COLO668 (cell line): Measurements from ENCODE around the gene OSTN.
"Not testable (repeated sequence)": the region's sequence is repeated elsewhere in the genome, so short reads cannot be mapped to it uniquely, and the experiment has no call there.

ENCODE experiments used
- DNase-seq: peaks from one replicate; lab custom pipeline; 2025; ENCODE audit not compliant: unreplicated experiment; lab: John Stamatoyannopoulos, UW

OSTN gene, protein sequence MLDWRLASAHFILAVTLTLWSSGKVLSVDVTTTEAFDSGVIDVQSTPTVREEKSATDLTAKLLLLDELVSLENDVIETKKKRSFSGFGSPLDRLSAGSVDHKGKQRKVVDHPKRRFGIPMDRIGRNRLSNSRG

DNA sequence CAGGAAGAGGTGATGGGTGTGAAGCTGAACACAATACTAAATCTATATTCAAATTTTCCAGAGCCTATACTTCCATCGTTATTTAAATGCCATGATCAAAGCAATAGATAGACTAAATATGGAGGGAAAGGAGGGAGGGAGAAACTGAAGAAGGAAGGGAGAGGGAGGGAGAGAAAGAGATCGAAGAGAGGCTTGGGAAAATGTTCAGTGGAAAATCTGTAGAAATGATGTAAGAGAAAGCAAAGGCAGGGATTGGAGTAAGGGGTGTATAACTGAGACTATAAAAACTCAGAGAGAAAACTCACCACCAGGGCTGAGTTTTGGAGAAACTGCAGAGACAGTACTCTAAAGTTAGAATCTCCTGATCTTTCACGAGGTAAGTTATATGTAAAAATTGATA lies at the start of gene OSTN:
TSS of gene OSTN (plus strand) at position 310 of the 400 bp plus-strand sequence. CDS start 13,292 bp downstream, outside the sequence.
- DNase-seq = no peak

DNA sequence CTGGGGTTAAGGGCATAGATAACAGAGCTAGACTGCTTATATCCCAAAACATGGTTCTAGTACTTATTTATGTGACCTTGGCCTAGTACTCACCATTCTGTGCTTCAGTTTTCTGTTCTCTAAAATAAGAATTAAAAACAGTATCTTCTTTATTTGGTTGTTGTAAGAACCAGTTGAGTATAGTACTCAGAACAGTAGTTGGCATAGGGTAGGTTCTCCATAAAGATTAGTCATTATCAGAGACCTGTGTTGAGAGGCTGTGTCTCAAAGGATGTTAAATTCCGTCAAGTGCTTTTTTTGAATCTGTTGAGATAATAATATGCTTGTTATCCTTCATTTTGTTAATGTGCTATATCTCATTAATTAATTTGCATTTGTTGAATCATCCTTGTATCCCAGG lies 47.4 kb upstream of the OSTN start:
- no peak for DNase-seq

GRCh38 chr3:191154827-191155226 lies 44.2 kb upstream of the OSTN start:
- no peak for DNase-seq

DNA sequence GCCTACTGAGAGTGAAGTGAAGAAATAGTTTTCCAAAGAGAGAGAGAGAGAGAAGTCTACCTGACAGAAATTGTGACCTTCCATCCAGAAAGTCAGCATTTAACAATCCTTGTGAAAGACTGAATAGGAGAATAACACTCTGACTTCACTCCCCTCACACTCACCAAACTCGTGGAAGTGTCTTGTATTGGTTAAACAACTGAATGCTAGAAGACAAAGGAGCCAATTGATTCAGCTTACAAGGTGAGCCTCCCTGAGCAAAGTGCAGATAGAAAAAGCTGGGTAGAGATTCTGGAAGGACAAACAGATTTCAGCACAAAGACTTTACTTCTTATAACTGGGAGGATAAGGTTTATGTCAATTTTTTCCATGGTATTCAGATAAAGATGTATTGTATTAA lies 40.8 kb upstream of the OSTN start:
- DNase-seq = no peak

GRCh38 chr3:191158815-191159214 lies 40.2 kb upstream of the OSTN start:
- no peak for DNase-seq

- no peak for DNase-seq
Observed at GRCh38 chr3:191165802-191166201, 33.2 kb upstream of the OSTN start.

DNA sequence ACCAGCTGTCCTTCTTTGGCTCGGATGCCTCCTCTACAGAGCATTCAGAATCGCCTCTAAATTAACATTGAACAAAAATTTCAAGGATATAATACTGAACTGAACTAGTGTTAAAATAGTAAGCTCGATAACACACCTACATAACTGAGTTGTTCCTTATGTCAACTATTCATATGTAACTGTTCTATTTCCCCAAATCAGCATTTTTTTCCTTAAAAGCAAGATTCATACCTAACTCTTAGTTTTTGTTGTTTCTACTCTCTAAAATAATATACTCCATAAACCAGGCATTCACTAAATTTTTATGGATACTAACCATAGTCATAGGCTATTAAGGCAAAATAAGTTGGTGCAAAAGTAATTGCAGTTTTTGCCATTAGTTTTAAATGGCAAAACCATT lies 32.7 kb upstream of the OSTN start:
- DNase-seq = no peak

GRCh38 chr3:191169566-191169965 lies 29.5 kb upstream of the OSTN start:
- DNase-seq = no peak

DNA sequence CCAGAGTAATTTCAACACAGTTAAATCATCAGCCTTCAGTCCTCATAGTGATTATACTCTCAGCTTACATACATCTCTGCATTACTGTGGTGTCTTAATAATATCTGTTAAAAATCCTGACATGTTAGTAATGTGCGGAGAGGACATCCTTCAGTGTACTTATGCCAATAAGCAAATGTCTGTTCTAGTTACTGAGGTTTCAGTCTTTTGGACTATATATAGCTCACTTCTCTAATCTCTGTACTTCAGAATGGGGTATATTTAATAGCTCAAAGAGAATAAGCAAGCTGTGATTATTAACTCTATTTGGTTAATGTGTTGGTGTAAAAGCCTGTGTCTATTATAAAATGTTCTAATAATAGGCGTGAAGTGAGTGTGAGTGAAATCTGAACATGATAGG lies 28.9 kb upstream of the OSTN start:
- DNase-seq = no peak

GRCh38 chr3:191175102-191175501 lies 23.9 kb upstream of the OSTN start:
- DNase-seq = no peak

- DNase-seq = no peak
Observed at GRCh38 chr3:191176038-191176785, 22.8 kb upstream of the OSTN start.

DNA sequence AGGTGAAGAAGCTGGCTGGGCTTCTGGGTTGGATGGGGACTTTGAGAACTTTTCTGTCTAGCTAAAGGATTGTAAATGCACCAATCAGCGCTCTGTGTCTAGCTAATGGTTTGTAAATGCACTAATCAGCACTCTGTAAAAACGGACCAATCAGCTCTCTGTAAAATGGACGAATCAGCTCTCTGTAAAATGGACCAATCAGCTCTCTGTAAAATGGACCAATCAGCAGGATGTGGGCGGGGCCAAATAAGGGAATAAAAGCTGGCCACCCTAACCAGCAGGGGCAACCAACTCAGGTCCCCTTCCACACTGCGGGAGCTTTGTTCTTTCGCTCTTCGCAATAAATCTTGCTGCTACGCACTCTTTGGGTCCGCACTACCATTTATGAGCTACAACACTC lies 13.7 kb upstream of the OSTN start:
- not testable (repeated sequence) for DNase-seq

DNA sequence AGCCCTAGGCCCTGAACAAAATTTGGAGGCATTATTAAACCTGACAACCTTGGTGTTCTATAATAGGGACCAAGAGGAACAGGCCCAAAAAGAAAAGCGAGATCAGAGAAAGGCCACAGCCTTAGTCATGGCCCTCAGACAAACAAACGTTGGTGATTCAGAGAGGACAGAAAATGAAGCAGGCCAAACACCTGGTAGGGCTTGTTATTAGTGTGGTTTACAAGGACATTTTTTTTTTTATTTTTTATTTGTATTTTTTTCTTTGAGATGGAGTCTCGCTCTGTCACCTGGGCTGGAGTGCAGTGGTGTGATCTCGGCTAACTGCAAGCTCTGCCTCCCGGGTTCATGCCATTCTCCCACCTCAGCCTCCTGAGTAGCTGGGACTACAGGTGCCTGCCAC lies 10.8 kb upstream of the OSTN start:
- DNase-seq = not testable (repeated sequence)

- DNase-seq = not testable (repeated sequence)
Observed at GRCh38 chr3:191192270-191192669, 6.8 kb upstream of the OSTN start.

DNA sequence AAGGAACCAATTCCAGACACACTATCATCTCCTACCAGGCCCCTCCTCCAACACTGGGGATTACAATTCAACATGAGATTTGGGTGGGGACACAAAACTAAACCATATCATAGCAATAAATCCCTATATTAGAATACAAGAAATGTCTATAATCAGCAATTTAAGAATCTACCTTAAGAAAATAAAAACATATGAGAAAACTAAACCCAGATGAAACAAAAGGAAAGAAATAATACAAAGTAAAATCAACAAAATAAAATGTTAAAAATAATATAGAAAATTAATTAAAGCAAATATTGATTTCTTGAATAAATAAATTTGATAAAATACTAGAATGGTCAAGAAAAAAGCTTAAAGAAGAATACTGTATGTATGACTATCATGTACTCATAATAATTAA lies 6.1 kb upstream of the OSTN start:
- no peak for DNase-seq

- no peak for DNase-seq
Observed at GRCh38 chr3:191197761-191198306, 1.2 kb upstream of the OSTN start.

DNA sequence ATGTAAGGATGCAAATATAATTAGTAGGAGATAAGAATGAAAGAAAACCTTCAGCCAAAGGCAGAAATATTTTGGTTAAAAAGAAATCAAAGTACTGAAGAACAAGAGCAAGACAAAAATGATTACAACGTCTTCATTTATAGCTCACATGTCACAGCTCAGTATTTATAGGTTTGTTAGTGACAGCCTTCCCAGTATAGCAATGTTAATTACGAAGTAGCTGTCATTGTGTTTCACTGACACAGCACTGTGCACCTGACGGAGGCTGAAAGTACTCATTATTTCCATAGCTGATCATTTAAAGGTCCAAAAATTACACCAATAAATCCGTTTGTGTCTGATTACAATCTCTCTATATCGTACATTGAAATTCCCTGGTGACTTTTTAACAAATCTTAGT lies 561 bp upstream of the OSTN start:
- DNase-seq = no peak

GRCh38 chr3:191210032-191210431 lies 11.0 kb downstream of the OSTN start:
- no peak for DNase-seq

DNA sequence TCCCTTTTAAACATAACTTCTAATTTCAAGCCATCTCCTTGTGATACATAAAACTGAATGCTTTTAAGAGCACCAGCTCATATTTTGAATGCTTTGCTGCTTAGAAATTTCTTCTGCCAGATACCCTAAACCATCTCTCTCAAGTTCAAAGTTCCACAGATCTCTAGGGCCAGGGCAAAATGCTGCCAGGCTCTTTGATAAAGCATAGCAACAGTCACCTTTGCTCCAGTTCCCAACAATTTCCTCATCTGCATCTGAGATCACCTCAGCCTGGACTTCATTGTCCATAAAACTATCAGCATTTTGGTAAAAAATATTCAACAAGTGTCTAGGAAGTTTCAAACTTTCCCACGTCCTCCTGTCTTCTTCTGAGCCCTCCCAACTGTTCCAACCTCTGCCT lies 17.5 kb downstream of the OSTN start:
- no peak for DNase-seq

GRCh38 chr3:191217301-191217700 lies 18.3 kb downstream of the OSTN start:
- no peak for DNase-seq

GRCh38 chr3:191220908-191221307 lies 21.9 kb downstream of the OSTN start:
- DNase-seq = no peak

GRCh38 chr3:191221638-191222037 lies 22.6 kb downstream of the OSTN start:
- no peak for DNase-seq

GRCh38 chr3:191227541-191227940 lies 28.5 kb downstream of the OSTN start:
- DNase-seq = no peak
